Parathyroid adenoma (tissue), 2 donors: ENCODE data around the gene UBXN6.

Source experiments
- H2AFZ ChIP-seq: fragments of 300-600 bp; sonication (generic); one replicate; pipeline ENCODE4 v1.7.0; 2017; ENCODE audit warnings: antibody characterized with exemption, mild to moderate bottlenecking
- H3K27ac ChIP-seq: fragments of 300-600 bp; sonication (generic); one replicate; pipeline ENCODE4 v1.7.0; 2017
- H3K27me3 ChIP-seq: fragments of 300-600 bp; sonication (generic); one replicate; pipeline ENCODE4 v1.7.0; 2017; ENCODE audit warnings: low read length; ENCODE audit not compliant: control insufficient read depth, insufficient read depth
- H3K36me3 ChIP-seq: fragments of 300-600 bp; sonication (generic); one replicate; pipeline ENCODE4 v1.7.0; 2017; ENCODE audit warnings: low read length; ENCODE audit not compliant: control insufficient read depth, insufficient read depth
- H3K4me1 ChIP-seq: fragments of 300-600 bp; sonication (generic); one replicate; pipeline ENCODE4 v1.7.0; 2017; ENCODE audit warnings: control low read depth
- H3K4me2 ChIP-seq: fragments of 300-600 bp; sonication (generic); one replicate; pipeline ENCODE4 v1.7.0; 2017; ENCODE audit warnings: low read length
- H3K4me3 ChIP-seq: fragments of 300-600 bp; sonication (generic); one replicate; pipeline ENCODE4 v1.7.0; 2017; ENCODE audit warnings: low read depth, low read length
- H3K79me2 ChIP-seq: fragments of 300-600 bp; sonication (generic); one replicate; pipeline ENCODE4 v1.7.0; 2017; ENCODE audit warnings: control low read depth
- H3K9ac ChIP-seq: fragments of 300-600 bp; sonication (generic); one replicate; pipeline ENCODE4 v1.7.0; 2017; ENCODE audit warnings: mild to moderate bottlenecking
- H3K9me3 ChIP-seq: fragments of 300-600 bp; sonication (generic); one replicate; pipeline ENCODE4 v1.7.0; 2017; ENCODE audit warnings: low read length; ENCODE audit not compliant: control insufficient read depth
- TF ChIP-seq, protein P1 (sequence below): fragments of 300-600 bp; sonication (generic); IDR thresholded peaks from one replicate; pipeline ENCODE4 v1.7.0; 2017; ENCODE audit warnings: antibody characterized with exemption, mild to moderate bottlenecking
- donor health status: primary hyperparathyroidism.

The UBXN6 gene

DNA sequence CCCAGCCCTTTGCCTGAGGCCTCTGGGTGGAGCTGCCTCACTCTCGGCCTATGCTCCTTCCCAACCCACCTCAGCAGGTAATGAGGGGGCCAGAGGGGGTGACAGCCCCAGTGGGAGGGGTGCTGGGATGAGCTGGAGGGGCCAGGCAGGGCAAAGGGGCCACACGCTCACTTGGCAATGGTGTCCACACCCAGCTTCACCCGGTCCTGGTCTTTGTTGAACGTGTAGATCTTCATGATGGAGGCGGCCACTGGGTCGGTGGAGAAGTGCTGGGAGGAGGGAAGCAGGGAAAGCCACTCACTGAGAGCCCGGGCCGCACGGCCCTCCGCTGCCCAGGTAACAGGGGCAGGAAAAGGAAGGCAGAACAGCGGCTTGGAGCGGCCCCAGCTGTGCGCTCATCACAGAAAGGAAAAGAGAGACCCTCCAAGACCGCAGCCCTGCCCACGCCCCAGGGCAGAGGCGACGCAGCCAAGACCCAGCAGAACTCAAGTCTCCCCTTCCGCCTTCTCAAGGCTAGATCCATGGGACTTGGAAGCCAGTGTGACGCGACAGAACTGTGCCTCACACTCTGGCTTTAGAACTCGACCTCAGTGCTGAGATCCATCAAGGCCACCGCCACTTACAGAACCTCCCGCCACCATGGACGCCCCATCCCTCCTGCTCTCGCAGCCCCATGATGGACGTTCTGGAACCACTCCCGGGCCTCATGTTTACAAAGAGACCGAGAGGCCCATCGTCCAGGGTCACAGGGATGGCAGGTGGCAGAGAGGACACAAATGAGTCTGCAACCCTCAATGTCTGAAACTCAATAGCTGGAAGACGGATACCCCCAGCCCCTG, 9.2 kb downstream of the UBXN6 start:
- Histone ChIP-seq H3K79me2 (no peaks in the 10 kb centered on the region), H3K4me2 (no peak overlapping the region), H3K27ac (no peak overlapping the region), H3K4me3 (no peak overlapping the region), H3K9ac (no peak overlapping the region), H3K36me3 (no peaks in the 10 kb centered on the region), H3K4me1 (no peaks in the 10 kb centered on the region), H3K27me3 (no peaks in the 10 kb centered on the region), H3K9me3 (no peaks in the 10 kb centered on the region), H2AFZ (no peak overlapping the region)
- TF ChIP-seq, protein P1, sequence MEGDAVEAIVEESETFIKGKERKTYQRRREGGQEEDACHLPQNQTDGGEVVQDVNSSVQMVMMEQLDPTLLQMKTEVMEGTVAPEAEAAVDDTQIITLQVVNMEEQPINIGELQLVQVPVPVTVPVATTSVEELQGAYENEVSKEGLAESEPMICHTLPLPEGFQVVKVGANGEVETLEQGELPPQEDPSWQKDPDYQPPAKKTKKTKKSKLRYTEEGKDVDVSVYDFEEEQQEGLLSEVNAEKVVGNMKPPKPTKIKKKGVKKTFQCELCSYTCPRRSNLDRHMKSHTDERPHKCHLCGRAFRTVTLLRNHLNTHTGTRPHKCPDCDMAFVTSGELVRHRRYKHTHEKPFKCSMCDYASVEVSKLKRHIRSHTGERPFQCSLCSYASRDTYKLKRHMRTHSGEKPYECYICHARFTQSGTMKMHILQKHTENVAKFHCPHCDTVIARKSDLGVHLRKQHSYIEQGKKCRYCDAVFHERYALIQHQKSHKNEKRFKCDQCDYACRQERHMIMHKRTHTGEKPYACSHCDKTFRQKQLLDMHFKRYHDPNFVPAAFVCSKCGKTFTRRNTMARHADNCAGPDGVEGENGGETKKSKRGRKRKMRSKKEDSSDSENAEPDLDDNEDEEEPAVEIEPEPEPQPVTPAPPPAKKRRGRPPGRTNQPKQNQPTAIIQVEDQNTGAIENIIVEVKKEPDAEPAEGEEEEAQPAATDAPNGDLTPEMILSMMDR: no peak

DNA sequence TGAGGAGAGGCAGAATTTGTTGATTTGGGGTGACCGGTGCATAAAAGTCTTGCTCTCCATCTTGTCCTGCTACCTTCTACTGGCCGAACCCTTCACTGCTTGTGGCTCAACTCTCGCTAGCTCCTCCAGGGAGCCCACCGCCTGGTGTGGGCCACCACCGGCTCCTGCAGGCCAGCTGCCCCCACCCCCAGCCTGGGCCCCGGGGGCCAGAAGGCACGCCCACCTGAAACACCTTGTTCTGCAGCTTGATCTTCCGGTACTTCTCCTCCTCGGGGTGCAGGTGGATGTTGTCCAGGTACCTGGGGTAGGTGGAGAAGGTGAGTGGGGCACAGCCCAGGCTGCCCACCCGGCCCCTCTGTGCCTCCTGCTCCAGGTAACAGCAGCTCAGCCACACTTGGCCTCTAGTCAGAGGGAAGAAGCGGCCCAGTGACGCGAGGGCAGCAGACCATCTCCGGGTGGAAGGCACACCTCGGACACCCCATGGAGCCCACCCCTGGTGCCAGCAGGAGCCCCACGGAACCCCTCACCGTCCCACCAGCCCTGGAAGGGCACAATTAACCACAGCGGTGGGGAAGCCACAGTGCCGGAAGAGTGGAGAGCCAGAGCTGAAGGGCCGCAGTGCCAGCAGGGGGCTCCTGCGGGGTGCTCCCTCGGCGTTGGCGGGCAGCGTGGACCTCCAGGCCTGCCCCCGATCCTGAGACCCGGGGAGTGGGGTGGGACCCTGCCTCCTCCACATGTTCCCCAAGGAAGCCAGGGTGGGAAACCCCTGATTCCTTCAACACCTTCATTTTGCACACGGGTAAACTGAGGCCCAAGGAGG, 10.1 kb downstream of the UBXN6 start:
- Histone ChIP-seq H3K9me3 (no peaks in the 10 kb centered on the region), H3K27me3 (no peaks in the 10 kb centered on the region), H3K36me3 (no peaks in the 10 kb centered on the region), H3K4me2 (no peak overlapping the region), H3K27ac (no peak overlapping the region), H3K4me3 (no peak overlapping the region), H3K4me1 (no peaks in the 10 kb centered on the region), H3K9ac (no peak overlapping the region), H3K79me2 (no peaks in the 10 kb centered on the region), H2AFZ (no peak overlapping the region)
- TF ChIP-seq, protein P1: no peak

DNA sequence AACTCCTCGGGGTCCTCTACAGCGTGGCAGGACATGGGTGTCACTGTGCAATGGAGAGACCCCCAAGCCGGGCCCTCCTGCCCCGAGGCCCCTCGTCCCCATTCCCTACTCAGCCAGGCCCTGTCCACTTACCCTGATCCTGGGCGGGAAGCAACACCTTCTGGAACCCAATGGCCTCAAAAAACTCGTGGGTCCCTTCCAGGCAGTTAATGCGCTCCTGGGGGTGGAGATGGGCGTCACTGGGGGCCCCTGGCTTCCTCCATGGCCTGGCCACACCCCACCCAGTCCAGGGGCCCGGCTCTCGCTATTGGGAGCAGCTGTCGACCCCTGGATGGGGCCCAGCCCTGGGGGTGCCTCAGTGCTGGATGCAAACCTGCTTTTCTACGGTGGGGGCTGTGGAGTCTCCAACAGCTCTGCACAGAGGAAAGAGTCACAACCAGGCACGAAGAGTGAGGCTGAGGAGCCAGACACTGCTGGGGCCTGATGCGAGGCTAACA, 10.8 kb downstream of the UBXN6 start:
- Histone ChIP-seq H3K9ac (no peak overlapping the region), H3K79me2 (no peaks in the 10 kb centered on the region), H3K27me3 (no peaks in the 10 kb centered on the region), H3K4me2 (no peak overlapping the region), H3K36me3 (no peaks in the 10 kb centered on the region), H2AFZ (no peak overlapping the region), H3K9me3 (no peaks in the 10 kb centered on the region), H3K4me1 (no peaks in the 10 kb centered on the region), H3K4me3 (no peak overlapping the region), H3K27ac (no peak overlapping the region)
- TF ChIP-seq, protein P1: no peak

DNA sequence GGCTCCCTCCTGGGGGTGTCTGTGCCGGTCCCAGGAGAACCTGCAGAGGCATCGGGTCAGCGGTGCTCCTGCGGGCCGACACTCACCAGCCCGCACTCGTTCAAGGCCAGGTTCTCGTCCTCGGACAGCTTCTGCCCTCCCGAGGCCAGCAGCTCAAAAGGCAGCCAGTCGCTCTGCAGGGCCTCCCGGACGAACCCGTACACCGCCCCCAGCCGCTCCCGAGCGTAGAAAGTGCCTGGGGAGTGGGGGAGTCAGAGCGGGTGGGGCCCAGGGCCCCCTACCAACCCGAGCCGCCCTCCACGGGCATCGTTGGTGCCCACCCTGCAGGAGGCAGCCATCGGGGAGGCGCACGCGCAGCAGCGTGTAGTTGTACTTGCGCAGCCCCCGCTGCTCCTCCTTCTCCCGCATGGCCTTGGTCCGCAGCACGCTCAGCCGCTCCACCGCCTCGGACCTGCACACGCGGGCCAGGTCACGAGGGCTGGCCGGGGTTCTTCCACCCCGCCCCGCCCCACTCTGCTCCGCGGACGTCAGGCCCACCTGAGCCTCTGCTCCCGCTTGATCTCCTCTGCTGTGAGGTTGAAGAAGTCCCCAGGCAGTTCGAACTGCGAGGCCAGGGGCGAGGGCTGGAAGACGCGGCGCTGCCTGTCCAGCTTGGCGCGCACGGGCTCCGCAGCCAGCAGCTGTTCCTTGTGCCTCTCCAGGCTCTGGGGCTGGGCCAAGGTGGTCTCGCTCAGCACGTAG, 11.5 kb downstream of the UBXN6 start:
- Histone ChIP-seq H3K9me3 (no peaks in the 10 kb centered on the region), H3K4me1 (no peaks in the 10 kb centered on the region), H3K9ac (no peak overlapping the region), H3K4me3 (no peak overlapping the region), H3K27ac (no peak overlapping the region), H3K27me3 (no peaks in the 10 kb centered on the region), H3K36me3 (no peaks in the 10 kb centered on the region), H2AFZ (no peak overlapping the region), H3K4me2 (no peak overlapping the region), H3K79me2 (no peaks in the 10 kb centered on the region)
- TF ChIP-seq, protein P1: no peak
